Progenitor cell of endocrine pancreas (in vitro differentiated cells): ENCODE results near the gene TUBGCP4. TPM values are rescaled to one million over a fixed set of nuclear protein-coding genes. Genes with fewer than 3 reads are reported as not detected.

Experiments
- DNase-seq: peaks from one replicate; pipeline ENCODE4 v3.0.0; 2021; ENCODE audit warnings: low spot score; ENCODE audit not compliant: unreplicated experiment
- H3K27ac Mint-ChIP-seq: 2 replicates; pipeline ENCODE4 v1.8.0; 2021; ENCODE audit warnings: mild to moderate bottlenecking, moderate library complexity, mixed read lengths
- H3K27me3 Mint-ChIP-seq: 2 replicates; pipeline ENCODE4 v1.8.0; 2021; ENCODE audit warnings: mixed read lengths
- H3K36me3 Mint-ChIP-seq: 2 replicates; pipeline ENCODE4 v1.8.0; 2022; ENCODE audit warnings: mixed read lengths; ENCODE audit not compliant: insufficient read depth
- H3K4me1 Mint-ChIP-seq: 2 replicates; pipeline ENCODE4 v1.8.0; 2021; ENCODE audit warnings: low read depth, mixed read lengths
- H3K4me3 Mint-ChIP-seq: 2 replicates; pipeline ENCODE4 v1.8.0; 2021; ENCODE audit warnings: low read depth, mild to moderate bottlenecking, moderate library complexity, mixed read lengths
- H3K9me3 Mint-ChIP-seq: 2 replicates; pipeline ENCODE4 v1.8.0; 2021; ENCODE audit warnings: low read depth, mixed read lengths
- total RNA-seq: library from RNA; stranded (reverse); gene quantifications from 2 replicates; pipeline ENCODE4 v1.2.1, GENCODE V29; 2021
- TF ChIP-seq, protein P1 (sequence below): fragments of 200-600 bp; sonication (generic); IDR thresholded peaks from one replicate; pipeline ENCODE4 v1.5.0; 2021; ENCODE audit warnings: antibody characterized with exemption, mild to moderate bottlenecking; ENCODE audit not compliant: unreplicated experiment

Gene TUBGCP4
- total RNA-seq, 1 donor from 2014 or later, result 41.9 TPM

DNA sequence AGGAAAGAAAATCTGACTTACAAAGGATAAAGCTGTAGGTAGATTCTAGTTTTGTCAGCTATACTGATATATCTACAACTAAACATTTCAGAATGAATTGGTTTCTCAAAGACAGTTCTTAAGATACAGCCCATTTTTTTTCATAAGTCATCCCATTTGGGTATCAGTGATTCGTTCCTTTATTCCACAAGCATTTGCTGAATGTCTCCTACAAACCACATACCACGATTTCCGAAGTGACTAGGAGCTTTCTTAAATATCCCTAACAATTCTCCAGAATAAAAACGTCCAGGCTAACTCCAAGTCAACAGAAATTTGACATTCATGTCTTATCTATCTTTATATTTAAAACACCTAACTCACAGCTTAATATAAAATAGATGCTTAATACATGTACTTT, 62.3 kb downstream of the TUBGCP4 start:
- Mint-ChIP-seq H3K4me1 (no peaks in the 10 kb centered on the region), H3K4me3 (no peak overlapping the region), H3K27ac (no peak overlapping the region), H3K36me3 (peaks cover 18% of the 10 kb centered on the region), H3K27me3 (no peaks in the 10 kb centered on the region), H3K9me3 (no peaks in the 10 kb centered on the region)
- no peak for DNase-seq
- TF ChIP-seq, protein P1, sequence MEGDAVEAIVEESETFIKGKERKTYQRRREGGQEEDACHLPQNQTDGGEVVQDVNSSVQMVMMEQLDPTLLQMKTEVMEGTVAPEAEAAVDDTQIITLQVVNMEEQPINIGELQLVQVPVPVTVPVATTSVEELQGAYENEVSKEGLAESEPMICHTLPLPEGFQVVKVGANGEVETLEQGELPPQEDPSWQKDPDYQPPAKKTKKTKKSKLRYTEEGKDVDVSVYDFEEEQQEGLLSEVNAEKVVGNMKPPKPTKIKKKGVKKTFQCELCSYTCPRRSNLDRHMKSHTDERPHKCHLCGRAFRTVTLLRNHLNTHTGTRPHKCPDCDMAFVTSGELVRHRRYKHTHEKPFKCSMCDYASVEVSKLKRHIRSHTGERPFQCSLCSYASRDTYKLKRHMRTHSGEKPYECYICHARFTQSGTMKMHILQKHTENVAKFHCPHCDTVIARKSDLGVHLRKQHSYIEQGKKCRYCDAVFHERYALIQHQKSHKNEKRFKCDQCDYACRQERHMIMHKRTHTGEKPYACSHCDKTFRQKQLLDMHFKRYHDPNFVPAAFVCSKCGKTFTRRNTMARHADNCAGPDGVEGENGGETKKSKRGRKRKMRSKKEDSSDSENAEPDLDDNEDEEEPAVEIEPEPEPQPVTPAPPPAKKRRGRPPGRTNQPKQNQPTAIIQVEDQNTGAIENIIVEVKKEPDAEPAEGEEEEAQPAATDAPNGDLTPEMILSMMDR, result no peak

DNA sequence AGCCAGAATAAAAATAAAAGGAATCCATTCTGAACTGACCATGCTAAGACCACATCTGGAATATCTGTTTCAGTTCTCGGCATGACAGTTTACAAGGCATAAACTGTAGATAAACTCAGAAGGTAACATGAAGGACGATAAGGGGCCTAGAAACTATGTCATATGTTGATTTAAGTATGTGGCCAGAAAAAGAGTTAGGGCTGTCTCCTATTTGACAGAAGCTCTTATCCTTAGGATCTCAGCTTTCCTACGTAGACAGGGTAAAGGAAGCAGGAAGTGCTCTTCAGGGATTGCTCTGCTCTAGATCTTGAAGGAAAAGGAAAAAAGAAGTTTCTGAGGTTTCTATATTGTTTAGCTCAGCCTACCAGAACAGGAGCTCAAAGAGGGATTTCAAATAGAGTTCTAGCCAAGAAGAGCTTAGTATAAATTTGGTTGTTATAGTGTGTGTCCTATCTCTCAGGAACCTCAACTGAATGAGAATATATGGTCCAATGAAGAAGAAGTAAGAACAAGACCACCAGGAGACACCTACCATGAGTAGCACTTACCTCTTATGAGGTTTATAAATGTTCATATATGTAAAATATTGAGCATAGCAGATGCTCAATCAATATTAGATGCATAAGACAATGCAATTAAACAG, 62.9 kb downstream of the TUBGCP4 start:
- H3K27me3 Mint-ChIP-seq, result no peaks in the 10 kb centered on the region
- TF ChIP-seq, protein P1, result no peak
- peak overlapping the region; percentile 57 for H3K27ac Mint-ChIP-seq
- no peaks in the 10 kb centered on the region for H3K9me3 Mint-ChIP-seq
- peaks cover 17% of the 10 kb centered on the region for H3K36me3 Mint-ChIP-seq
- no peak for DNase-seq
- H3K4me3 Mint-ChIP-seq, result no peak overlapping the region
- no peaks in the 10 kb centered on the region for H3K4me1 Mint-ChIP-seq

DNA sequence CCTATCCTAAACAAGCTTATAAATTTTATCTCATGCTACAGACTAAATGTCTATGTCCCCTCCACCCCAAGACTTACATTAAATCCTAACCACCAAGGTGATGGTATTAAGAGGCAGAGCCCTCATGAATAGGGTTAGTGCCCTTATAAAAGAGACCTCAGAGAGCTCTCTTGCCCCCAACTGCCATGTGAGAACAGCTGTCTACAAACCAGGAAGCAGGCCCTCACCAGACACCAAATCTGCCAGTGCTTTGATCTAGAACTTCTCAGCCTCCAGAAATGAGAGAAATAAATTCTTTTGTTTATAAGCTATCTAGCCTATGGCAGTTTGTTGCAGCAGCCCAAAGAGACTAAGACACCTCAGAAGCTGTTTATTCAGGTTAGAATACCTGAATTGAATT, 63.5 kb downstream of the TUBGCP4 start:
- no peaks in the 10 kb centered on the region for H3K27me3 Mint-ChIP-seq
- H3K36me3 Mint-ChIP-seq, result peaks cover 17% of the 10 kb centered on the region
- H3K4me3 Mint-ChIP-seq, result no peak overlapping the region
- H3K4me1 Mint-ChIP-seq, result no peaks in the 10 kb centered on the region
- no peak for DNase-seq
- H3K27ac Mint-ChIP-seq, result peak overlapping the region; percentile 49
- TF ChIP-seq, protein P1, result no peak
- no peaks in the 10 kb centered on the region for H3K9me3 Mint-ChIP-seq

DNA sequence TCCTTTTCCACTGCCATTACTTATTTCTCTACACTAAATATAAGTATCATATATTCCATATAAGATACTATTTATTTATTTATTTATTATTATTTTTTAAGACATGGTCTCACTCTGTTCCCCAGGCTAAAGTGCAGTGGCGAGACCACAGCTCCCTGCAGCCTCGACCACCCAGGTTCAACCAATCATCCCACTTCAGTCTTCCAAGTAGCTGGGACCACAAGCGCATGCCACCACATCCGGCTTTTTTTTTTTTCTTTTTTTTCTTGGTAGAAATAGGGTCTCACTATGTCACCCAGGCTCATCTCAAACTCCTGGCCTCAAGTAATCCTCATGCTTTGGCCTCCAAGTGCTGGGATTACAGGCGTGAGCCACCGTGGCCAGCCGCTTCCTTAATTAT, 65.5 kb downstream of the TUBGCP4 start:
- no peaks in the 10 kb centered on the region for H3K9me3 Mint-ChIP-seq
- TF ChIP-seq, protein P1, result no peak
- no peak for DNase-seq
- no peaks in the 10 kb centered on the region for H3K4me1 Mint-ChIP-seq
- H3K36me3 Mint-ChIP-seq, result peaks cover 24% of the 10 kb centered on the region
- H3K4me3 Mint-ChIP-seq, result no peak overlapping the region
- H3K27me3 Mint-ChIP-seq, result no peaks in the 10 kb centered on the region
- H3K27ac Mint-ChIP-seq, result no peak overlapping the region

DNA sequence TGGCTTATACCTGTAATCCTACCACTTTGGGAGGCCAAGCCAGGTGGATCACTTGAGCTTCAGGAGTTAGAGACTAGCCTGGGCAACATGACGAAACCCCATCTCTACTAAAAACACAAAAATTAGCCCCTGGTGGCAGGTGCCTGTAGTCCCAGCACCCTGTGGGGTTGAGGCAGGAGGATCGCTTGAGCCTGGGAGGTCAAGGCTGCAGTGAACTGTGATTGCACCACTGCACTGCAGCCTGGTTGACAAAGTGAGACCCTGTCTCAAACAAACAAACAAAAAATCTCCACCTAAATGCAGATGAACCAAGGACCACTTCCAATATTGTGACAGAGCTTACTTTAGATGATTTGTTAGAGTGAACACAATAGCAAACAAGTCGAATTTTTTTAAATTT, 68.4 kb downstream of the TUBGCP4 start:
- Mint-ChIP-seq H3K4me3 (no peak overlapping the region), H3K36me3 (peaks cover 21% of the 10 kb centered on the region), H3K27ac (no peak overlapping the region), H3K27me3 (no peaks in the 10 kb centered on the region), H3K9me3 (no peaks in the 10 kb centered on the region), H3K4me1 (no peaks in the 10 kb centered on the region)
- DNase-seq, result no peak
- TF ChIP-seq, protein P1, result no peak
